K562 (cell line): Measurements from ENCODE around the gene STAT6. TPM values are rescaled to one million over a fixed set of nuclear protein-coding genes. Genes with fewer than 3 reads are reported as not detected.
A peak's percentile ranks its signal among the peaks of the same experiment; 100 is the strongest.

Source experiments
- ATAC-seq: fragments of 200-7000 bp; cut with Tn5 transposase; 3 replicates; pipeline ENCODE4 v1.9.1; 2020; ENCODE audit warnings: moderate library complexity
- BruUV-seq: library from RNA; stranded (reverse); fragments of 400-500 nt; replicated peaks from 2 replicates; lab custom pipeline; 2021; lab: Mats Ljungman, UMichigan
- CTCF ChIA-PET: fragments of 300-600 bp; formaldehyde crosslinking; extraction: SDS; loops from one replicate; lab custom pipeline; 2021; ENCODE audit warnings: low intra/inter-chr PET ratio; lab: Yijun Ruan, JAX
- POLR2A ChIA-PET: fragments of 300-600, 350-650 bp; sonication (Branson Sonifier 250); formaldehyde crosslinking; extraction: SDS; loops from one replicate; lab custom pipeline; 2021; ENCODE audit warnings: antibody characterized with exemption, inconsistent platforms; lab: Yijun Ruan, JAX
- DNase-seq, 4 experiments: peaks; one replicate each; pipeline versions ENCODE4 v3.0.0 to v3.0.0-alpha.2; 2011 to 2018; ENCODE audit warnings: low spot score in 3 of 4, mixed read lengths in 3 of 4; ENCODE audit errors: extremely low read depth in 1 of 4
- FAIRE-seq: peaks from 2 replicates; lab custom pipeline; 2011; peaks lifted over from hg19 to GRCh38; lab: Jason Lieb, UNC
- H2AFZ ChIP-seq: 2 replicates; pipeline ENCODE4 v1.6.0; 2011; ENCODE audit warnings: low read depth, low read length, control low read depth, inconsistent platforms
- H3K27ac ChIP-seq: fragments of 200-600 bp; 3 replicates; pipeline ENCODE4 v1.8.0; 2011; ENCODE audit warnings: low read depth, mild to moderate bottlenecking, control low read depth, inconsistent platforms, low read length, moderate library complexity, mixed read lengths; ENCODE audit errors: extremely low read depth
- H3K27me3 ChIP-seq, 2 experiments: fragments of 300-600 bp in 1 of 2; 2 replicates in 1 of 2; 3 replicates in 1 of 2; pipeline versions ENCODE4 v1.6.0 to v1.8.0; 2011; ENCODE audit warnings: inconsistent platforms in 2 of 2, low read length in 2 of 2, mild to moderate bottlenecking in 1 of 2, mixed read lengths in 1 of 2, moderate library complexity in 1 of 2; ENCODE audit not compliant: control insufficient read depth in 2 of 2, insufficient read depth in 2 of 2
- H3K36me3 ChIP-seq: fragments of 300-600 bp; 3 replicates; pipeline ENCODE4 v1.8.0; 2011; ENCODE audit warnings: mild to moderate bottlenecking, low read length, inconsistent platforms; ENCODE audit not compliant: control insufficient read depth, insufficient read depth
- H3K4me1 ChIP-seq, 2 experiments: fragments of 200-600 bp in 1 of 2; replicated peaks in 1 of 2; 2 replicates in 1 of 2; 3 replicates in 1 of 2; pipeline versions ENCODE4 v1.5.1 to v1.8.0; 2011; ENCODE audit warnings: inconsistent platforms in 2 of 2, low read length in 2 of 2, mild to moderate bottlenecking in 1 of 2, mixed read lengths in 1 of 2, moderate library complexity in 1 of 2; ENCODE audit not compliant: control insufficient read depth in 2 of 2, insufficient read depth in 2 of 2
- H3K4me2 ChIP-seq: 2 replicates; pipeline ENCODE4 v1.6.1; 2011; ENCODE audit warnings: low read length, control low read depth, inconsistent platforms, mixed read lengths; ENCODE audit not compliant: insufficient read depth
- H3K4me3 ChIP-seq: fragments of 200-600 bp; sonication (generic), shearing (Covaris generic); 2 replicates; pipeline ENCODE4 v1.5.1; 2016; ENCODE audit warnings: control low read depth, inconsistent platforms
- H3K79me2 ChIP-seq: fragments of 200-600 bp; 3 replicates; pipeline ENCODE4 v1.8.0; 2011; ENCODE audit warnings: low read length, inconsistent platforms; ENCODE audit not compliant: control insufficient read depth, insufficient read depth
- H3K9ac ChIP-seq, 2 experiments: 2 replicates each; pipeline versions ENCODE4 v1.6.0 to v1.6.1; 2011; ENCODE audit warnings: low read depth in 2 of 2, low read length in 2 of 2, control low read depth in 1 of 2, inconsistent platforms in 1 of 2, mild to moderate bottlenecking in 1 of 2, mixed read lengths in 1 of 2; ENCODE audit not compliant: insufficient read depth in 1 of 2
- H3K9me1 ChIP-seq: one replicate; pipeline ENCODE4 v1.6.0; 2011; ENCODE audit warnings: inconsistent platforms, mild to moderate bottlenecking, low read length, moderate library complexity; ENCODE audit not compliant: control insufficient read depth, insufficient read depth
- H3K9me3 ChIP-seq: replicated peaks from 2 replicates; pipeline ENCODE4 v1.5.1; 2011; ENCODE audit warnings: low read depth, low read length, inconsistent platforms; ENCODE audit not compliant: control insufficient read depth, insufficient read depth
- H4K20me1 ChIP-seq: replicated peaks from 2 replicates; pipeline ENCODE4 v1.6.1; 2011; ENCODE audit warnings: low read length, inconsistent platforms, mixed read lengths; ENCODE audit not compliant: control insufficient read depth, insufficient read depth
- CCAR2 ChIP-seq: fragments of 200-400 bp; formaldehyde crosslinking; IDR thresholded peaks from 2 replicates; pipeline ENCODE4 v1.6.1; 2017; ENCODE audit warnings: mild to moderate bottlenecking, low read depth, low read length
- EGR1 ChIP-seq: fragments of 450-650 bp; conservative IDR thresholded peaks from 2 replicates; pipeline ENCODE4 v1.6.1; 2017; ENCODE audit warnings: mild to moderate bottlenecking
- ELF1 ChIP-seq: fragments of 200-800 bp; sonication (Bioruptor generic); IDR thresholded peaks from 2 replicates; pipeline ENCODE4 v1.6.1; 2016; ENCODE audit warnings: missing genetic modification characterization, missing compliant biosample characterization
- FOXJ2 ChIP-seq: fragments of 200-800 bp; sonication (Bioruptor generic); IDR thresholded peaks from 2 replicates; pipeline ENCODE4 v1.6.1; 2016; ENCODE audit warnings: missing genetic modification characterization, missing compliant biosample characterization
- LCOR ChIP-seq: sonication (generic); formaldehyde crosslinking; IDR thresholded peaks from 2 replicates; pipeline ENCODE4 v1.8.0; 2022; ENCODE audit warnings: mild to moderate bottlenecking, missing genetic modification reagents
- MAFG ChIP-seq: fragments of 450-650 bp; conservative IDR thresholded peaks from 2 replicates; pipeline ENCODE4 v1.6.1; 2016; ENCODE audit warnings: missing genetic modification characterization, missing compliant biosample characterization
- PURB ChIP-seq: sonication (generic); formaldehyde crosslinking; IDR thresholded peaks from 2 replicates; pipeline ENCODE4 v1.9.0; 2021; ENCODE audit warnings: low read depth, mild to moderate bottlenecking, missing genetic modification reagents
- RBFOX2 ChIP-seq: fragments of 200-400 bp; formaldehyde crosslinking; IDR thresholded peaks from 2 replicates; pipeline ENCODE4 v1.6.1; 2017; ENCODE audit warnings: low read depth, mild to moderate bottlenecking, low read length, moderate library complexity
- SMAD3 ChIP-seq: fragments of 450-650 bp; formaldehyde crosslinking; conservative IDR thresholded peaks from 2 replicates; pipeline ENCODE4 v1.4.0; 2020; ENCODE audit warnings: mild to moderate bottlenecking
- SMC3 ChIP-seq: conservative IDR thresholded peaks from 2 replicates; pipeline ENCODE4 v1.6.1; 2011; ENCODE audit warnings: low read depth, low read length, improper control_type of control experiment; ENCODE audit not compliant: insufficient read depth
- TCF7L2 ChIP-seq: fragments of 150-350 bp; IDR thresholded peaks from 2 replicates; pipeline ENCODE4 v1.6.1; 2016; ENCODE audit warnings: low read depth, mild to moderate bottlenecking, low read length, moderate library complexity
- ZBTB1 ChIP-seq: sonication (generic); formaldehyde crosslinking; IDR thresholded peaks from 2 replicates; pipeline ENCODE4 v1.8.1; 2023; ENCODE audit warnings: missing genetic modification reagents, low read depth, mild to moderate bottlenecking, borderline replicate concordance
- ZNF436 ChIP-seq: fragments of 250-450, 450-650 bp; sonication (Bioruptor Pico); formaldehyde crosslinking; IDR thresholded peaks from 2 replicates; pipeline ENCODE4 v1.7.0; 2020; ENCODE audit warnings: mild to moderate bottlenecking
- ZNF583 ChIP-seq: fragments of 250-450 bp; sonication (Bioruptor Pico); IDR thresholded peaks from 2 replicates; pipeline ENCODE4 v1.4.0; 2020
- WGBS: fragments of 100-300 bp; shearing (Covaris generic); methylation state at CpG from one replicate; pipeline ENCODE4 v1.1.6; 2016; ENCODE audit warnings: low coverage, mixed read lengths; ENCODE audit not compliant: insufficient coverage; ENCODE audit errors: missing lambda C conversion rate; 5-methylcytosine and 5-hydroxymethylcytosine counted together
- in situ Hi-C: fragments of 300-500 bp; cut with MboI; formaldehyde crosslinking; loops from 4 replicates; pipeline ENCODE4 v1.15.0; 2018; ENCODE audit warnings: inconsistent platforms, mixed read lengths
- intact Hi-C: fragments of 100-400 bp; cut with micrococcal nuclease; formaldehyde crosslinking; loops from 2 replicates; pipeline ENCODE4 v1.14.2; 2022
- polyA plus RNA-seq, 8 experiments: library from polyadenylated mRNA; depleted of rRNA in 4 of 8; stranded (reverse) in 5 of 8; unstranded in 3 of 8; fragments of >200 nt; fragmentation: Nextera tagmentation in 2 of 8; fragmentation: Illumina TruSeq in 1 of 8; extraction: Ambion mirVana in 2 of 8; extraction: Trizol in 1 of 8; gene quantifications; 2 replicates each; pipeline versions ENCODE4 v1.2.1 to v1.2.3, GENCODE V29; 2011 to 2014; ENCODE audit warnings: inconsistent platforms in 1 of 8, missing spikeins in 1 of 8
- total RNA-seq, 7 experiments: library from RNA; depleted of rRNA in 6 of 7; stranded (reverse); fragments of >200 nt in 6 of 7; fragmentation: Illumina TruSeq in 2 of 7; extraction: Trizol in 2 of 7; gene quantifications; 2 replicates each; pipeline versions ENCODE4 v1.2.1 to v1.2.3, GENCODE V29; 2011 to 2021; ENCODE audit warnings: low replicate concordance in 1 of 7
- TF ChIP-seq, protein P1 (sequence below): IDR thresholded peaks from 2 replicates; pipeline ENCODE4 v1.6.1; 2011; ENCODE audit warnings: borderline replicate concordance, low read depth, mild to moderate bottlenecking, moderate library complexity, low read length; ENCODE audit not compliant: insufficient read depth, poor library complexity, severe bottlenecking
- TF ChIP-seq, protein P2 (sequence below): fragments of 150-350 bp; conservative IDR thresholded peaks from 2 replicates; pipeline ENCODE4 v1.6.1; 2014; ENCODE audit warnings: low read length

STAT6 gene
- total and polyA plus RNA-seq, 9 of the 15 experiments (the other 6 are each of a cell fraction or from before 2014, with no cell fraction given): 2.4 to 49.5 (median 26.5) TPM

DNA sequence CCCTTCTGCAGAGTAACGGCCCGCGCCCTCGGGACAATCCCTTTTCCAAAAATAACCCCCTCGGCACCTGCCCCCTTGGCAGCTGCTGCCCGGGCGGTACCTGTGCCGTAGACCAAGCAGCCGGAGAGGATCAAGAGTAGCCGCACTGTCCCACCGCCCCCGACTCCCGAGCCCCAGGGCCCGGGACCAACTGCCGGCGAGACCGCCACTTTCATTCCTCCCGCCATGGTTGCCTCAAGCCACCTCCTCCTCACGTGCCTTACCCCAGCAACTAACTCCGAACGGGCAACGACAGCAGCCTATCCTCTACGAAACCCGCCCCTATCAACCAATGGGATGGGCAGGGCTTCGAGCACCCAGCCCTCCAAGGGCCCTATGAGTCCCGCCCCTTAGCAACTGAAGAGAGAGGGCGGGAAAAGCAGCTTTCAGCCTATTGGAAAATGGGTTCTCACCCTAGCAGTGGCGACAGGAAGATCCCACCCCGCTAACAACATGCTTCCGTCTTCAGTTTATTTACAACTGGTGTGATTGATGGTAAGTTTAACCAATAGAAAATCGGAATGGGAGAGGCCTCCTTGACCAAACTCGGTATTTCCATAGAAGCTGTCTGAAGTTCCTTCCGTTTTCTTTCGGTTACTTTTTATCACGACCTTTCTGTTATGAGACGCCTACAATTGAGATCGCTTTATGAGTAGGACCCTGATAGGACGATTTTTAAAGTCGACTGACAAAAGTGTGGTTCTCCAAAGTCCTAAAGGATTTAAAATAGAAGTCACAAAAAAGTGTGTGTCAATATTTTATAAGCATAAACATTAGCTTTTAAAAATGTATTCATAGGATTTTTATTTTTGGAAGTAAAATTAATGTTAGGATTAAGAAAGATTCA, 32.4 kb downstream of the STAT6 start, which contains the start of gene NEMP1:
TSS of gene NEMP1 (minus strand) at position 273 of the 886 bp plus-strand sequence. CDS start at position 227, 46 bp downstream.
- POLR2A ChIA-PET: interaction anchor here (0.6 to 3.6 kb wide), 19 partner anchors 10 to 781 kb away, joined by 3 to 44 read pairs (median 5); partner anchors contain the start of genes NAB2, SHMT2 and STAT6
- peak; percentile 98 for ATAC-seq
- CTCF ChIA-PET: interaction anchor here (0.7 to 1.2 kb wide), 2 partner anchors 34 to 48 kb away, joined by 3 read pairs; no protein-coding TSS in a partner anchor
- no peaks in the 10 kb centered on the region for H3K27me3 ChIP-seq
- peak; percentile 96 to 99 (median 96) for DNase-seq
- BruUV-seq: no TSS peak
- H3K9me3 ChIP-seq: no peaks in the 10 kb centered on the region
- peak within 1 kb of the TSS; percentile 98 for H3K27ac ChIP-seq
- peak; percentile 100 for FAIRE-seq
- H2AFZ ChIP-seq: peak within 1 kb of the TSS; percentile 78
- H3K9me1 ChIP-seq: no peaks in the 10 kb centered on the region
- peak within 1 kb of the TSS; percentile 95 for H3K4me2 ChIP-seq
- H3K4me3 ChIP-seq: peak within 1 kb of the TSS; percentile 95
- 0% methylated on average over 35 of the region's 39 CpGs for WGBS
- intact Hi-C loops (loop anchor here (5.0 kb wide), 1 partner anchor 164 kb away; no protein-coding TSS in a partner anchor), in situ Hi-C loops (no loop called here)
- no peaks in the 10 kb centered on the region for H4K20me1 ChIP-seq
- H3K79me2 ChIP-seq: peaks cover 34% of the 10 kb centered on the region
- H3K4me1 ChIP-seq: peaks cover 11 to 13% of the 10 kb centered on the region in 2 experiments; a peak in 4 of 5 replicates
- peak within 1 kb of the TSS; percentile 96 to 98 for H3K9ac ChIP-seq
- peaks cover 15% of the 10 kb centered on the region; the same call in 1 of the 3 replicates for H3K36me3 ChIP-seq
- TF ChIP-seq, protein P1, sequence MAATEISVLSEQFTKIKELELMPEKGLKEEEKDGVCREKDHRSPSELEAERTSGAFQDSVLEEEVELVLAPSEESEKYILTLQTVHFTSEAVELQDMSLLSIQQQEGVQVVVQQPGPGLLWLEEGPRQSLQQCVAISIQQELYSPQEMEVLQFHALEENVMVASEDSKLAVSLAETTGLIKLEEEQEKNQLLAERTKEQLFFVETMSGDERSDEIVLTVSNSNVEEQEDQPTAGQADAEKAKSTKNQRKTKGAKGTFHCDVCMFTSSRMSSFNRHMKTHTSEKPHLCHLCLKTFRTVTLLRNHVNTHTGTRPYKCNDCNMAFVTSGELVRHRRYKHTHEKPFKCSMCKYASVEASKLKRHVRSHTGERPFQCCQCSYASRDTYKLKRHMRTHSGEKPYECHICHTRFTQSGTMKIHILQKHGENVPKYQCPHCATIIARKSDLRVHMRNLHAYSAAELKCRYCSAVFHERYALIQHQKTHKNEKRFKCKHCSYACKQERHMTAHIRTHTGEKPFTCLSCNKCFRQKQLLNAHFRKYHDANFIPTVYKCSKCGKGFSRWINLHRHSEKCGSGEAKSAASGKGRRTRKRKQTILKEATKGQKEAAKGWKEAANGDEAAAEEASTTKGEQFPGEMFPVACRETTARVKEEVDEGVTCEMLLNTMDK: no peak
- TF ChIP-seq PURB (CRISPR knock-in tag): no peak
- TF ChIP-seq, protein P2, sequence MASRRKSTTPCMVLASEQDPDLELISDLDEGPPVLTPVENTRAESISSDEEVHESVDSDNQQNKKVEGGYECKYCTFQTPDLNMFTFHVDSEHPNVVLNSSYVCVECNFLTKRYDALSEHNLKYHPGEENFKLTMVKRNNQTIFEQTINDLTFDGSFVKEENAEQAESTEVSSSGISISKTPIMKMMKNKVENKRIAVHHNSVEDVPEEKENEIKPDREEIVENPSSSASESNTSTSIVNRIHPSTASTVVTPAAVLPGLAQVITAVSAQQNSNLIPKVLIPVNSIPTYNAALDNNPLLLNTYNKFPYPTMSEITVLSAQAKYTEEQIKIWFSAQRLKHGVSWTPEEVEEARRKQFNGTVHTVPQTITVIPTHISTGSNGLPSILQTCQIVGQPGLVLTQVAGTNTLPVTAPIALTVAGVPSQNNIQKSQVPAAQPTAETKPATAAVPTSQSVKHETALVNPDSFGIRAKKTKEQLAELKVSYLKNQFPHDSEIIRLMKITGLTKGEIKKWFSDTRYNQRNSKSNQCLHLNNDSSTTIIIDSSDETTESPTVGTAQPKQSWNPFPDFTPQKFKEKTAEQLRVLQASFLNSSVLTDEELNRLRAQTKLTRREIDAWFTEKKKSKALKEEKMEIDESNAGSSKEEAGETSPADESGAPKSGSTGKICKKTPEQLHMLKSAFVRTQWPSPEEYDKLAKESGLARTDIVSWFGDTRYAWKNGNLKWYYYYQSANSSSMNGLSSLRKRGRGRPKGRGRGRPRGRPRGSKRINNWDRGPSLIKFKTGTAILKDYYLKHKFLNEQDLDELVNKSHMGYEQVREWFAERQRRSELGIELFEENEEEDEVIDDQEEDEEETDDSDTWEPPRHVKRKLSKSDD: no peak
- TF ChIP-seq FOXJ2 (tag): peak; percentile 64; the same call in 1 of the 2 replicates
- TF ChIP-seq ZNF436: no peak
- 0 out of 2 replicates have a peak, but pooled peaks have one; percentile 37 for TF ChIP-seq SMAD3
- TF ChIP-seq ZNF583 (CRISPR knock-in tag): 0 out of 2 replicates have a peak, but pooled peaks have one; percentile 59
- TF ChIP-seq ELF1: 0 out of 2 replicates have a peak, but pooled peaks have one; percentile 4
- no peak for TF ChIP-seq TCF7L2
- TF ChIP-seq LCOR (CRISPR knock-in tag): no peak; the same call in 1 of the 2 replicates
- TF ChIP-seq MAFG (tag): no peak
- TF ChIP-seq EGR1: peak; percentile 49
- TF ChIP-seq SMC3: 0 out of 2 replicates have a peak, but pooled peaks have one; percentile 5
- TF ChIP-seq CCAR2: no peak
- 0 out of 2 replicates have a peak, but pooled peaks have one; percentile 56 for TF ChIP-seq ZBTB1 (CRISPR knock-in tag)
- peak; percentile 96 for TF ChIP-seq RBFOX2
